ENCODE data around the gene CMPK2. TPM values are rescaled to one million over a fixed set of nuclear protein-coding genes. Genes with fewer than 3 reads are reported as not detected.
A peak's percentile ranks its signal among the peaks of the same experiment; 100 is the strongest.

Gene CMPK2
- total and polyA plus RNA-seq, 9 of the 15 experiments (the other 6 are each of a cell fraction or from before 2014, with no cell fraction given): 2.6 to 10.5 (median 5.0) TPM

DNA sequence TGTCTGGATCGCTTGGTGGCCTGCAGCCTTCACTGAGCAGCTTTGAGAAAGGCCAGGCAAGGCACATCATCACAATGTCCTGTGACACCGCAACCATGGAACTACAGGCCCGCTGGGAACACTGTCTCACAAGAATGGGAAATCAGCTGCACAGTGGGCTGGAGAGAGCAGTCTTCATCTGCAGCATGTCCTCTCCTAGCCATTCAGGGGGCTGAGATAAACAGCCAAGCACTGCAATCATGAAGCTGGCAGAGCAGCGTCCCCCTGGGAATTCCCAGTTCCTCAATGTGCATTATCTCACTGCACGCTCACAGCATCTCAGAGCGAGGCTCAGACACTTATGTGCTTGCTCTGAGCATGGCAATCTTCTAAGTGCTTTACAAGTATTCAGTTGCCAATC, 1.9 kb downstream of the CMPK2 start:
- H2AFZ ChIP-seq (ENCODE audit: low read depth, low read length): no peak overlapping the region
- ATAC-seq (no peak), DNase-seq (ENCODE audit: extremely low read depth in 1 of 4, low spot score in 3 of 4) (no peak), FAIRE-seq (no peak)
- H3K9me3 ChIP-seq (replicated peaks; ENCODE audit: control insufficient read depth, insufficient read depth, low read depth, low read length): peaks cover 4% of the 10 kb centered on the region
- no peak overlapping the region for H3K4me2 ChIP-seq (ENCODE audit: insufficient read depth, low read length)
- H3K36me3 ChIP-seq (ENCODE audit: control insufficient read depth, insufficient read depth, low read length): peaks cover 14% of the 10 kb centered on the region; the same call in 1 of the 3 replicates
- no peak overlapping the region for H3K9ac ChIP-seq (ENCODE audit: insufficient read depth in 1 of 2, low read depth in 2 of 2, low read length in 2 of 2)
- peaks cover 4% of the 10 kb centered on the region; the same call in 1 of the 3 replicates for H3K79me2 ChIP-seq (ENCODE audit: control insufficient read depth, insufficient read depth, low read length)
- 90% methylated on average over 6 of the region's 6 CpGs for WGBS (ENCODE audit: insufficient coverage, low coverage, missing lambda C conversion rate)
- H3K27me3 ChIP-seq (ENCODE audit: control insufficient read depth in 2 of 2, insufficient read depth in 2 of 2, low read length in 2 of 2): no peaks in the 10 kb centered on the region
- H4K20me1 ChIP-seq (replicated peaks; ENCODE audit: control insufficient read depth, insufficient read depth, low read length): no peaks in the 10 kb centered on the region
- TF ChIP-seq KDM5B (IDR thresholded peaks at IDR 0.05; ENCODE audit: insufficient replicate concordance, low read depth, low read length): peak; percentile 34
- TF ChIP-seq, protein P1, sequence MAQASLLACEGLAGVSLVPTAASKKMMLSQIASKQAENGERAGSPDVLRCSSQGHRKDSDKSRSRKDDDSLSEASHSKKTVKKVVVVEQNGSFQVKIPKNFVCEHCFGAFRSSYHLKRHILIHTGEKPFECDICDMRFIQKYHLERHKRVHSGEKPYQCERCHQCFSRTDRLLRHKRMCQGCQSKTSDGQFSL (CRISPR knock-in tag; IDR thresholded peaks at IDR 0.05): no peak
- TF ChIP-seq, protein P1 (tag; IDR thresholded peaks at IDR 0.05): no peak
- no peak overlapping the region for H3K27ac ChIP-seq (ENCODE audit: extremely low read depth, low read depth, low read length)
- intact Hi-C loops (cut with micrococcal nuclease): no loop called here
- H3K4me1 ChIP-seq (replicated peaks in 1 of 2; ENCODE audit: control insufficient read depth in 2 of 2, insufficient read depth in 2 of 2, low read length in 2 of 2): peaks cover 14 to 19% of the 10 kb centered on the region in 2 experiments
- in situ Hi-C loops (cut with MboI): no loop called here
- CTCF ChIA-PET (ENCODE audit: low intra/inter-chr PET ratio): interaction anchor here (1.9 kb wide), 1 partner anchor 37 kb away, joined by 8 read pairs; no protein-coding TSS in a partner anchor
- BruUV-seq (replicated peaks): no TSS peak
- H3K9me1 ChIP-seq (ENCODE audit: control insufficient read depth, insufficient read depth, low read length): no peaks in the 10 kb centered on the region
- POLR2A ChIA-PET: interaction anchor here (1.1 to 3.3 kb wide), 2 partner anchors 13 to 16 kb away, joined by 4 to 21 read pairs; no protein-coding TSS in a partner anchor
- no peak overlapping the region for H3K4me3 ChIP-seq

DNA sequence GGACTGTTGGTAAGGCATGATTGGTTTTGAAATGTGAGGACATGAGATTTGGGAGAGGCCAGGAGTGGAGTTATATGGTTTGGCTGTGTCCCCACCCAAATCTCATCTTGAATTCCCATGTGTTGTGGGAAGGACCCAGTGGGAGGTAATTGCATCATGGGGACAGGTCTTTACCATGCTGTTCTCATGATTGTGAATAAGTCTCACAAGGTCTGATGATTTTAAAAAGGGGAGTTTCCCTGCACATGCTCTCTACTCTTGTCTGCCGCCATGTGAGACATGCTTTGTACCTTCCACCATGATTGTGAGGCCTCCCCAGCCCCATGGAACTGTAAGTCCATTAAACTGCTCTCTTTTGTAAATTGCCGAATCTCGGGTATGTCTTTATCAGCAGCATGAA, 5.4 kb downstream of the CMPK2 start:
- peaks cover 4% of the 10 kb centered on the region; the same call in 1 of the 3 replicates for H3K79me2 ChIP-seq (ENCODE audit: control insufficient read depth, insufficient read depth, low read length)
- CTCF ChIA-PET (ENCODE audit: low intra/inter-chr PET ratio): no interaction called here
- peaks cover 4% of the 10 kb centered on the region for H3K9me3 ChIP-seq (replicated peaks; ENCODE audit: control insufficient read depth, insufficient read depth, low read depth, low read length)
- POLR2A ChIA-PET: no interaction called here
- in situ Hi-C loops (cut with MboI): no loop called here
- H3K36me3 ChIP-seq (ENCODE audit: control insufficient read depth, insufficient read depth, low read length): peaks cover 14% of the 10 kb centered on the region; the same call in 1 of the 3 replicates
- H2AFZ ChIP-seq (ENCODE audit: low read depth, low read length): no peak overlapping the region
- no peak overlapping the region for H3K4me3 ChIP-seq
- BruUV-seq (replicated peaks): no TSS peak
- no peaks in the 10 kb centered on the region for H4K20me1 ChIP-seq (replicated peaks; ENCODE audit: control insufficient read depth, insufficient read depth, low read length)
- no peaks in the 10 kb centered on the region for H3K27me3 ChIP-seq (ENCODE audit: control insufficient read depth in 2 of 2, insufficient read depth in 2 of 2, low read length in 2 of 2)
- WGBS (ENCODE audit: insufficient coverage, low coverage, missing lambda C conversion rate): 90% methylated on average over 3 of the region's 3 CpGs
- no peak overlapping the region for H3K4me2 ChIP-seq (ENCODE audit: insufficient read depth, low read length)
- DNase-seq (ENCODE audit: extremely low read depth in 1 of 4, low spot score in 3 of 4) (no peak), ATAC-seq (no peak), FAIRE-seq (no peak)
- H3K9me1 ChIP-seq (ENCODE audit: control insufficient read depth, insufficient read depth, low read length): no peaks in the 10 kb centered on the region
- H3K4me1 ChIP-seq (replicated peaks in 1 of 2; ENCODE audit: control insufficient read depth in 2 of 2, insufficient read depth in 2 of 2, low read length in 2 of 2): peaks cover 8 to 9% of the 10 kb centered on the region in 2 experiments; a peak in 4 of 5 replicates
- no peak overlapping the region for H3K9ac ChIP-seq (ENCODE audit: insufficient read depth in 1 of 2, low read depth in 2 of 2, low read length in 2 of 2)
- intact Hi-C loops (cut with micrococcal nuclease): no loop called here
- no peak overlapping the region for H3K27ac ChIP-seq (ENCODE audit: extremely low read depth, low read depth, low read length)
- no peak for TF ChIP-seq CBX2 (IDR thresholded peaks at IDR 0.05; ENCODE audit: insufficient read depth, low read length, poor library complexity, severe bottlenecking)
- TF ChIP-seq YBX1 (IDR thresholded peaks at IDR 0.05): no peak
- TF ChIP-seq, protein P2, sequence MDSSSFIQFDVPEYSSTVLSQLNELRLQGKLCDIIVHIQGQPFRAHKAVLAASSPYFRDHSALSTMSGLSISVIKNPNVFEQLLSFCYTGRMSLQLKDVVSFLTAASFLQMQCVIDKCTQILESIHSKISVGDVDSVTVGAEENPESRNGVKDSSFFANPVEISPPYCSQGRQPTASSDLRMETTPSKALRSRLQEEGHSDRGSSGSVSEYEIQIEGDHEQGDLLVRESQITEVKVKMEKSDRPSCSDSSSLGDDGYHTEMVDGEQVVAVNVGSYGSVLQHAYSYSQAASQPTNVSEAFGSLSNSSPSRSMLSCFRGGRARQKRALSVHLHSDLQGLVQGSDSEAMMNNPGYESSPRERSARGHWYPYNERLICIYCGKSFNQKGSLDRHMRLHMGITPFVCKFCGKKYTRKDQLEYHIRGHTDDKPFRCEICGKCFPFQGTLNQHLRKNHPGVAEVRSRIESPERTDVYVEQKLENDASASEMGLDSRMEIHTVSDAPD (CRISPR knock-in tag; IDR thresholded peaks at IDR 0.05): no peak
- no peak for TF ChIP-seq ZNF24 (IDR thresholded peaks at IDR 0.05)
- TF ChIP-seq, protein P3, sequence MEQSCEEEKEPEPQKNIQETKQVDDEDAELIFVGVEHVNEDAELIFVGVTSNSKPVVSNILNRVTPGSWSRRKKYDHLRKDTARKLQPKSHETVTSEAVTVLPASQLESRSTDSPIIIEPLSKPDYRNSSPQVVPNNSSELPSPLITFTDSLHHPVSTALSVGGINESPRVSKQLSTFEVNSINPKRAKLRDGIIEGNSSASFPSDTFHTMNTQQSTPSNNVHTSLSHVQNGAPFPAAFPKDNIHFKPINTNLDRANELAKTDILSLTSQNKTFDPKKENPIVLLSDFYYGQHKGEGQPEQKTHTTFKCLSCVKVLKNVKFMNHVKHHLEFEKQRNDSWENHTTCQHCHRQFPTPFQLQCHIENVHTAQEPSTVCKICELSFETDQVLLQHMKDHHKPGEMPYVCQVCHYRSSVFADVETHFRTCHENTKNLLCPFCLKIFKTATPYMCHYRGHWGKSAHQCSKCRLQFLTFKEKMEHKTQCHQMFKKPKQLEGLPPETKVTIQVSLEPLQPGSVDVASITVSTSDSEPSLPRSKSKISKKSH (CRISPR knock-in tag; IDR thresholded peaks at IDR 0.05): no peak
- TF ChIP-seq, protein P4, sequence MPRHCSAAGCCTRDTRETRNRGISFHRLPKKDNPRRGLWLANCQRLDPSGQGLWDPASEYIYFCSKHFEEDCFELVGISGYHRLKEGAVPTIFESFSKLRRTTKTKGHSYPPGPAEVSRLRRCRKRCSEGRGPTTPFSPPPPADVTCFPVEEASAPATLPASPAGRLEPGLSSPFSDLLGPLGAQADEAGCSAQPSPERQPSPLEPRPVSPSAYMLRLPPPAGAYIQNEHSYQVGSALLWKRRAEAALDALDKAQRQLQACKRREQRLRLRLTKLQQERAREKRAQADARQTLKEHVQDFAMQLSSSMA (CRISPR knock-in tag; IDR thresholded peaks at IDR 0.05): no peak
- TF ChIP-seq TEAD1 (CRISPR knock-in tag; IDR thresholded peaks at IDR 0.05): no peak
- no peak for TF ChIP-seq NCOR1 (IDR thresholded peaks at IDR 0.05)
- no peak for TF ChIP-seq RBM39 (optimal IDR thresholded peaks at IDR 0.05; ENCODE audit: low read depth, low read length)

Measured in K562 (cell line).